ENCODE measurements around the gene RSRC1. TPM values are rescaled to one million over a fixed set of nuclear protein-coding genes. Genes with fewer than 3 reads are reported as not detected.

RSRC1 gene
- total and polyA plus RNA-seq, 2 of the 13 experiments (the other 11 are each of a cell fraction or from before 2014, with no cell fraction given) = 4.9 to 63.0 TPM

GRCh38 chr3:158264894-158265293, 155.0 kb downstream of the RSRC1 start:
- H3K9me3 ChIP-seq (ENCODE audit: low read length) = peaks cover 18% of the 10 kb centered on the region
- ChIA-PET POLR2A (no interaction called here), CTCF (ENCODE audit: low intra/inter-chr PET ratio, low total read pairs) (no interaction called here)
- H3K4me1 ChIP-seq (ENCODE audit: insufficient read depth, low read length) = no peaks in the 10 kb centered on the region
- no TSS peak for BruUV-seq (replicated peaks)
- H3K9ac ChIP-seq (ENCODE audit: insufficient read depth, low read depth, low read length) = no peak overlapping the region
- no peaks in the 10 kb centered on the region for H3K27me3 ChIP-seq (ENCODE audit: control insufficient read depth in 1 of 2, insufficient read depth in 2 of 2, low read length in 2 of 2)
- in situ Hi-C loops (cut with HindIII; ENCODE audit: extremely low pct_ligation_motif_present, low pct_unique_long_range_greater_than_20kb) = no loop called here
- intact Hi-C loops (cut with micrococcal nuclease; ENCODE audit: unreplicated experiment) = no loop called here
- no peak for TF ChIP-seq MED13 (CRISPR knock-in tag; IDR thresholded peaks at IDR 0.05)
- TF ChIP-seq SIN3A (IDR thresholded peaks at IDR 0.05; ENCODE audit: borderline replicate concordance, low read depth, low read length) = no peak
- TF ChIP-seq, protein P1, sequence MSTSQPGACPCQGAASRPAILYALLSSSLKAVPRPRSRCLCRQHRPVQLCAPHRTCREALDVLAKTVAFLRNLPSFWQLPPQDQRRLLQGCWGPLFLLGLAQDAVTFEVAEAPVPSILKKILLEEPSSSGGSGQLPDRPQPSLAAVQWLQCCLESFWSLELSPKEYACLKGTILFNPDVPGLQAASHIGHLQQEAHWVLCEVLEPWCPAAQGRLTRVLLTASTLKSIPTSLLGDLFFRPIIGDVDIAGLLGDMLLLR (CRISPR knock-in tag; IDR thresholded peaks at IDR 0.05) = no peak
- no peak for TF ChIP-seq ZFAT (CRISPR knock-in tag; conservative IDR thresholded peaks at IDR 0.05)
- TF ChIP-seq ZNF552 (CRISPR knock-in tag; IDR thresholded peaks at IDR 0.05; ENCODE audit: borderline replicate concordance) = no peak
- no peak for TF ChIP-seq MIXL1 (CRISPR knock-in tag; IDR thresholded peaks at IDR 0.05)
- no peaks in the 10 kb centered on the region for H3K79me2 ChIP-seq (ENCODE audit: insufficient read depth, low read length)
- no peak for DNase-seq (ENCODE audit: low spot score)
- no peak overlapping the region for H2AFZ ChIP-seq (ENCODE audit: low read length)
- no peaks in the 10 kb centered on the region for H3K36me3 ChIP-seq (replicated peaks in 1 of 2; ENCODE audit: control insufficient read depth in 1 of 2, insufficient read depth in 2 of 2, low read length in 2 of 2)
- ATAC-seq = no peak
- no peak overlapping the region for H3K4me3 ChIP-seq (replicated peaks in 1 of 3; ENCODE audit: insufficient read depth in 1 of 3, low read depth in 2 of 3, low read length in 3 of 3)
- H3K27ac ChIP-seq (ENCODE audit: extremely low read length, insufficient read depth, low read length) = no peak overlapping the region
- FAIRE-seq = no peak
- H3K4me2 ChIP-seq (ENCODE audit: low read depth, low read length) = no peak overlapping the region
- no peaks in the 10 kb centered on the region for H4K20me1 ChIP-seq (ENCODE audit: insufficient read depth, low read length)

- H2AFZ ChIP-seq (ENCODE audit: low read length) = no peak overlapping the region
- H3K36me3 ChIP-seq (replicated peaks in 1 of 2; ENCODE audit: control insufficient read depth in 1 of 2, insufficient read depth in 2 of 2, low read length in 2 of 2) = no peaks in the 10 kb centered on the region
- ATAC-seq (no peak), DNase-seq (ENCODE audit: low spot score) (no peak), FAIRE-seq (no peak)
- intact Hi-C loops (cut with micrococcal nuclease; ENCODE audit: unreplicated experiment) (no loop called here), in situ Hi-C loops (cut with HindIII; ENCODE audit: extremely low pct_ligation_motif_present, low pct_unique_long_range_greater_than_20kb) (no loop called here)
- ChIA-PET CTCF (ENCODE audit: low intra/inter-chr PET ratio, low total read pairs) (no interaction called here), POLR2A (no interaction called here)
- H3K9me3 ChIP-seq (ENCODE audit: low read length) = peaks cover 18% of the 10 kb centered on the region
- TF ChIP-seq ZNF609 (CRISPR knock-in tag; IDR thresholded peaks at IDR 0.05; ENCODE audit: borderline replicate concordance) (no peak), ZNF317 (CRISPR knock-in tag; IDR thresholded peaks at IDR 0.05) (peak; percentile 100)
- no peak overlapping the region for H3K4me3 ChIP-seq (replicated peaks in 1 of 3; ENCODE audit: insufficient read depth in 1 of 3, low read depth in 2 of 3, low read length in 3 of 3)
- no peak overlapping the region for H3K4me2 ChIP-seq (ENCODE audit: low read depth, low read length)
- no peaks in the 10 kb centered on the region for H3K4me1 ChIP-seq (ENCODE audit: insufficient read depth, low read length)
- no peak overlapping the region for H3K9ac ChIP-seq (ENCODE audit: insufficient read depth, low read depth, low read length)
- 97% methylated on average over 1 of the region's 1 CpG for WGBS (ENCODE audit: low lambda C conversion rate)
- H3K27ac ChIP-seq (ENCODE audit: extremely low read length, insufficient read depth, low read length) = no peak overlapping the region
- H3K79me2 ChIP-seq (ENCODE audit: insufficient read depth, low read length) = no peaks in the 10 kb centered on the region
- no peaks in the 10 kb centered on the region for H3K27me3 ChIP-seq (ENCODE audit: control insufficient read depth in 1 of 2, insufficient read depth in 2 of 2, low read length in 2 of 2)
- H4K20me1 ChIP-seq (ENCODE audit: insufficient read depth, low read length) = no peaks in the 10 kb centered on the region
- BruUV-seq (replicated peaks) = no TSS peak
These were observed 157.1 kb downstream of the RSRC1 start for GRCh38 chr3:158267015-158267414.

Data from HepG2 (cell line).